ENCODE measurements around the gene ATP1B3.

DNA sequence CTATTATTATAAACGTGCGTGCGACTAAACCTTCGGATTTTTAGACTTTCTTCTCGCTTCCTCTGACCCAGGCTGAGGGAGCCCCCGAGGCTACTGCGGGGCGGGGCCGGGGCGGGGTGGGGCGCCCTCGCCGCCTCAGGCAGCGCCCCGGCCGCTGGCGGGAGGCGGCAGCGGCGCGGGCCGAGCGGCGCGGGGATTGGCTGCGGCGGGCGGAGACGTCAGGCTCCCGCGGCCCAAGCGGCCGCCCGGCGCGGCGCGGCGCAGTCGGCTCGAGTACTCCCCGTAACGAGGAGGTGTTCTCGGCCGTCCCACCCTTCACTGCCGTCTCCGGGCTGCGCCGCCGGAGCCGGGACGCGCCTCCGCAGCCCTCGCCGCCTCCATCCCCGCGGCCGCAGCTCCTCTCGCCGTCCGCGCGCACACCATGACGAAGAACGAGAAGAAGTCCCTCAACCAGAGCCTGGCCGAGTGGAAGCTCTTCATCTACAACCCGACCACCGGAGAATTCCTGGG, at the start of gene ATP1B3:
- TF ChIP-seq, protein P1, sequence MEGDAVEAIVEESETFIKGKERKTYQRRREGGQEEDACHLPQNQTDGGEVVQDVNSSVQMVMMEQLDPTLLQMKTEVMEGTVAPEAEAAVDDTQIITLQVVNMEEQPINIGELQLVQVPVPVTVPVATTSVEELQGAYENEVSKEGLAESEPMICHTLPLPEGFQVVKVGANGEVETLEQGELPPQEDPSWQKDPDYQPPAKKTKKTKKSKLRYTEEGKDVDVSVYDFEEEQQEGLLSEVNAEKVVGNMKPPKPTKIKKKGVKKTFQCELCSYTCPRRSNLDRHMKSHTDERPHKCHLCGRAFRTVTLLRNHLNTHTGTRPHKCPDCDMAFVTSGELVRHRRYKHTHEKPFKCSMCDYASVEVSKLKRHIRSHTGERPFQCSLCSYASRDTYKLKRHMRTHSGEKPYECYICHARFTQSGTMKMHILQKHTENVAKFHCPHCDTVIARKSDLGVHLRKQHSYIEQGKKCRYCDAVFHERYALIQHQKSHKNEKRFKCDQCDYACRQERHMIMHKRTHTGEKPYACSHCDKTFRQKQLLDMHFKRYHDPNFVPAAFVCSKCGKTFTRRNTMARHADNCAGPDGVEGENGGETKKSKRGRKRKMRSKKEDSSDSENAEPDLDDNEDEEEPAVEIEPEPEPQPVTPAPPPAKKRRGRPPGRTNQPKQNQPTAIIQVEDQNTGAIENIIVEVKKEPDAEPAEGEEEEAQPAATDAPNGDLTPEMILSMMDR (tag by site-specific recombination; IDR thresholded peaks at IDR 0.05): 0 out of 2 replicates have a peak, but pooled peaks have one; percentile 16
- no peak for TF ChIP-seq GFI1B (tag by site-specific recombination; IDR thresholded peaks at IDR 0.05)
- no peak for TF ChIP-seq ZNF366 (tag by site-specific recombination; conservative IDR thresholded peaks at IDR 0.05)
- TF ChIP-seq, protein P2, sequence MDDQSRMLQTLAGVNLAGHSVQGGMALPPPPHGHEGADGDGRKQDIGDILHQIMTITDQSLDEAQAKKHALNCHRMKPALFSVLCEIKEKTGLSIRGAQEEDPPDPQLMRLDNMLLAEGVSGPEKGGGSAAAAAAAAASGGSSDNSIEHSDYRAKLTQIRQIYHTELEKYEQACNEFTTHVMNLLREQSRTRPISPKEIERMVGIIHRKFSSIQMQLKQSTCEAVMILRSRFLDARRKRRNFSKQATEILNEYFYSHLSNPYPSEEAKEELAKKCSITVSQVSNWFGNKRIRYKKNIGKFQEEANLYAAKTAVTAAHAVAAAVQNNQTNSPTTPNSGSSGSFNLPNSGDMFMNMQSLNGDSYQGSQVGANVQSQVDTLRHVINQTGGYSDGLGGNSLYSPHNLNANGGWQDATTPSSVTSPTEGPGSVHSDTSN (CRISPR knock-in tag; IDR thresholded peaks at IDR 0.05): peak; percentile 64; the same call in 1 of the 2 replicates
- TF ChIP-seq RBAK (tag by site-specific recombination; IDR thresholded peaks at IDR 0.05): no peak
- no peak for TF ChIP-seq PRDM1 (tag by site-specific recombination; IDR thresholded peaks at IDR 0.05)
- TF ChIP-seq MYNN (tag by site-specific recombination; IDR thresholded peaks at IDR 0.05; ENCODE audit: borderline replicate concordance): no peak
- TF ChIP-seq ZBTB17 (tag by site-specific recombination; IDR thresholded peaks at IDR 0.05): no peak
- no peak for TF ChIP-seq ZBTB21 (tag by site-specific recombination; IDR thresholded peaks at IDR 0.05)
- no peak for TF ChIP-seq ZNF76 (tag by site-specific recombination; IDR thresholded peaks at IDR 0.05; ENCODE audit: borderline replicate concordance, low read depth)
- no peak for TF ChIP-seq ZNF629 (tag by site-specific recombination; IDR thresholded peaks at IDR 0.05)
- TF ChIP-seq, protein P3, sequence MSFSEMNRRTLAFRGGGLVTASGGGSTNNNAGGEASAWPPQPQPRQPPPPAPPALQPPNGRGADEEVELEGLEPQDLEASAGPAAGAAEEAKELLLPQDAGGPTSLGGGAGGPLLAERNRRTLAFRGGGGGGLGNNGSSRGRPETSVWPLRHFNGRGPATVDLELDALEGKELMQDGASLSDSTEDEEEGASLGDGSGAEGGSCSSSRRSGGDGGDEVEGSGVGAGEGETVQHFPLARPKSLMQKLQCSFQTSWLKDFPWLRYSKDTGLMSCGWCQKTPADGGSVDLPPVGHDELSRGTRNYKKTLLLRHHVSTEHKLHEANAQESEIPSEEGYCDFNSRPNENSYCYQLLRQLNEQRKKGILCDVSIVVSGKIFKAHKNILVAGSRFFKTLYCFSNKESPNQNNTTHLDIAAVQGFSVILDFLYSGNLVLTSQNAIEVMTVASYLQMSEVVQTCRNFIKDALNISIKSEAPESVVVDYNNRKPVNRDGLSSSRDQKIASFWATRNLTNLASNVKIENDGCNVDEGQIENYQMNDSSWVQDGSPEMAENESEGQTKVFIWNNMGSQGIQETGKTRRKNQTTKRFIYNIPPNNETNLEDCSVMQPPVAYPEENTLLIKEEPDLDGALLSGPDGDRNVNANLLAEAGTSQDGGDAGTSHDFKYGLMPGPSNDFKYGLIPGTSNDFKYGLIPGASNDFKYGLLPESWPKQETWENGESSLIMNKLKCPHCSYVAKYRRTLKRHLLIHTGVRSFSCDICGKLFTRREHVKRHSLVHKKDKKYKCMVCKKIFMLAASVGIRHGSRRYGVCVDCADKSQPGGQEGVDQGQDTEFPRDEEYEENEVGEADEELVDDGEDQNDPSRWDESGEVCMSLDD (tag by site-specific recombination; IDR thresholded peaks at IDR 0.05): no peak
